Activated gamma-delta T cell treated with anti-CD3 and anti-CD28 coated beads, Interleukin-2, amount 50 U/mL, for 16 hours (primary cell): ENCODE measurements around the gene OR10D3.
"Not testable (repeated sequence)": the region's sequence is repeated elsewhere in the genome, so short reads cannot be mapped to it uniquely, and the experiment has no call there.

Experiments used
- DNase-seq: peaks from one replicate; pipeline ENCODE4 v3.0.0-alpha.2; 2020; ENCODE audit warnings: low read depth

Gene OR10D3

GRCh38 chr11:124194293-124195188, 11.4 kb downstream of the OR10D3 start:
- no peak for DNase-seq

GRCh38 chr11:124195189-124195734, 12.1 kb downstream of the OR10D3 start:
- DNase-seq: no peak

GRCh38 chr11:124197999-124198398, 14.9 kb downstream of the OR10D3 start:
- no peak for DNase-seq

- DNase-seq: no peak
Measured at GRCh38 chr11:124198897-124199296, 15.8 kb downstream of the OR10D3 start.

DNA sequence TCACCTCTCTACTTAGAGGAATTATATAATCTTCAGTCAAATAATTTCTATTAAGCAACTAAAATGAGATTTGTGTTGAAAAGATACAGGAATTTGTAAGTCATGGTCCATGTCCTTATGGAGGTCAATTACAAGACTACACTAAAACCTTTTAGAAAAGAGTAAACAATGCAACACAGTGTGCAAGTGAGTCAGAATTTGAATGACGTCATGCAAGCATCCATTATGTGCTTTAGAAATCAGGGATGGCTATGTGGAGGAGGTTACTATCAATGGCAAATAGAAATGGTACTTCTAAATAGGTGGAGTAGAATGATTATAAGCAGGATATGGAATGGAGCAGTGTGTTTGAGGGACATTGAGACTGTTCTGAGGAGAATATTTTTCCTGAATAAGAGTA, 16.6 kb downstream of the OR10D3 start:
- DNase-seq: no peak

DNA sequence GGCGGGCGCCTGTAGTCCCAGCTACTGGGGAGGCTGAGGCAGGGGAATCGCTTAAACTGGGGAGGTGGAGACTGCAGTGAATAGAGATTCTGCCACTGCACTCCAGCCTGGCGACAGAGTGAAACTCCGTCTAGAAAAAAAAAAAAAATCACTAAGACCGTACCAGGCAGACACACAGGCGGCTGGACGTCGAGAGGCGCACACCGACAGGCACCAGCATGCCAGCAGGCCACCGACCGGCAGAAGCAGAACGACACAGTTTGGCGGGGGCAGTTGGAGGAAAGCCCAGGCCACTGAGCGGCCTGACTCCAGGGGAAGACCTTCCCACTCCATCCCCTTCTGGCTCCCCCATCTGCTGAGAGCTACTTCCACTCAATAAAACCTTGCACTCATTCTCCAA, 17.5 kb downstream of the OR10D3 start:
- DNase-seq: no peak

DNA sequence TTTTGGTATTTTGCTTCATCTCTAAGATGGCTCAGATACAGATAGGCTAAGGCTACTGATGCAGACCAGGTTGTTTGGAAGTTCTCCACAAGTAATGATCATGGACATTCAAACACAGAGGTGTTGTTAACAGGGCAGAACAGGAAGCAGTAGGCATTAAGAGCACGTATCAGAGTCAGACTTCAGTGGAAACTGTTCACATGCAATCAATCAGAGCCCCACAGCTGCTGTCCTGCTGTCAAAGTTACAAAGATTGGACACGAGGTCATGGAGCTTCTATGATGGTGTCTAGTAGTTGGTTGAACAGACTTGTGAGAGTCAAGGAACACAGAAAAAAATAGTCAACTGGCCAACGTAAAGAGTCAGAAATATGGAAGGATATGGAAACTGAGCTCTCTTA, 19.8 kb downstream of the OR10D3 start:
- no peak for DNase-seq

GRCh38 chr11:124204008-124204407, 20.9 kb downstream of the OR10D3 start:
- DNase-seq: no peak

DNA sequence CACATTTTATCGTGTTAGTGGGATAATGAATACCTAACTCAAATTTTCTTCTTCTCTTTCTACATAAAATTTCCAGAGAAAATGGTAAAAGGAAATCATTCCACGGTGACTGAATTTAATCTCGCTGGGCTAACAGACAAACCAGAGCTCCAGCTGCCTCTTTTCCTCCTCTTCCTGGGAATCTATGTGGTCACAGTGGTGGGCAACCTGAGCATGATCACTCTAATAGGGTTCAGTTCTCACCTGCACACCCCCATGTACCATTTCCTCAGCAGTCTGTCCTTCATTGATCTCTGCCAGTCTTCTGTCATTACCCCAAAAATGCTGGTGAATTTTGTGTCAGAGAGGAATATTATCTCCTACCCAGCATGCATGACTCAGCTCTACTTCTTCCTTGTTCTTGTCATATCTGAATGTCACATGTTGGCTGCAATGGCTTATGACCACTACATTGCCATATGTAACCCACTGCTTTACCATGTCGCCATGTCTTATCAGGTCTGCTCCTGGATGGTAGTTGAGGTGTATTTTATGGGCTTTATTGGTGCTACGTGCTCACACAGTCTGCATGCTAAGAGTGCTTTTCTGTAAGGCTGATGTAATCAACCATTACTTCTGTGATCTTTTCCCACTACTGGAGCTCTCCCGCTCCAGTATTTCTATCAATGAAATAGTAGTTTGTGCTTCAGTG, 24.1 kb downstream of the OR10D3 start:
- DNase-seq: no peak

DNA sequence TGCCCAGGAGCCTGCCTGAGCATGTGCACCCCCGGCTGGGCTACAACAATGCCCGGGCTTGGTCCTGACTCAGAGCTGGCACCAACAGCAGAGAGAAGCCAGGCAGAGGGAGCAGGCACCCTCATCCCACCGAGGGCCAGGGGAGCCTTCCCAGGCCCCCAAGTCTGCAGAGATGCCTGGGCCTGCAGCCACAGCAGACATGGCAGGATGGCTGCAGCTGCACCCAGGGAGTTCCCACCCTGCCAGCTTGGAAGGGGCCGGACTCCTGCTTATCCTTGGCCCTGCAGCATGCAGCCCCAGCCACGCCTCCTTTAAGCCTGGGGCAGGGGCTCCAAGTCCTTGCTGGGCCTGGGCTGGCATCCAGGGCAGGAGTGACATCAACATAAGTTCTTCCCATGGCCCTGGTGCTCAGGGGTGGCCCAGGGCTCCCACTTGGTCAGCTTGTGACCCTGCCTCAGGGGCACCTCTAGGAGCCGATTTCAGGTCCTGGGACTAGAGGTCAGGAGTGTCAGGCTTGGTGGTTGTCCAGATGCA, 26.7 kb downstream of the OR10D3 start:
- no peak for DNase-seq

- DNase-seq: no peak
Measured at GRCh38 chr11:124210421-124210820, 27.3 kb downstream of the OR10D3 start.

GRCh38 chr11:124211321-124211720, 28.2 kb downstream of the OR10D3 start:
- no peak for DNase-seq

DNA sequence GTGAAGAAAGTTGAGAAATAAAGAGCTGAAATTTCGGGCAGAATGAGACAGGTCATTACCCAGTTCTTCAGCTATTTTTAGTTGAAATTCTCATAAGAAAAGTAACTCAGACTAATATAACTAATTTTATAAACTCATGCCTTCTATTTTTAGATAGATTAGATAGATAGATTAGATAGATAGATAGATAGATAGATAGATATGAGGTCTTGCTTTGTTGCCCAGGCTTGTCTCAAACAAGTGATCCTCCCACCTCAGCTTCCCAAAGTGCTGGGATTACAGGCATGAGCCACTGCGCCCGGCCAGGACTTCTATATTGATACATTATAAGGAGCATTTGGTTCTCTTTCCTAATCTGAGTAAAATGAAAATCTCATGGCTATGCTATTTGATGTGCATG, 30.9 kb downstream of the OR10D3 start:
- DNase-seq: no peak

DNA sequence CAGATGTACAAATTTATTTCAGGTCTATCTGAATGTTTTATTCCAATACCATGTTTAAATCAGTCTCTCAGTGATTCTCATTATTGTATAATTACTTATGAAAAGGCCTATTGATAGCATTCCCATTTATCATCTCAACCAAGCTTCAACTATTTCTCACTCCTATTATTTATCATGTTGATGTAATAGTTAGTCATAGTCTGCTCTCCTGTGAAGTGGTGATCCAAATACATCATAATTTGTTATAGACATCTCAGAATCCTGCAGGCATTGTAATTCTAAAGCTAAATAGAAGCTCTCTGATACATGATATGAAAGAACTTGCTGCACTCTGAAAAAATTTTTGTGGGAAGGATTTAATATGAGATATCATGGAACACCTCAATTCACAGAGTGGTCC, 36.0 kb downstream of the OR10D3 start:
- no peak for DNase-seq

GRCh38 chr11:124222407-124222806, 39.3 kb downstream of the OR10D3 start:
- DNase-seq: no peak

GRCh38 chr11:124224618-124225423, 41.7 kb downstream of the OR10D3 start:
- DNase-seq: not testable (repeated sequence)

- no peak for DNase-seq
Measured at GRCh38 chr11:124225471-124225870, 42.3 kb downstream of the OR10D3 start.

DNA sequence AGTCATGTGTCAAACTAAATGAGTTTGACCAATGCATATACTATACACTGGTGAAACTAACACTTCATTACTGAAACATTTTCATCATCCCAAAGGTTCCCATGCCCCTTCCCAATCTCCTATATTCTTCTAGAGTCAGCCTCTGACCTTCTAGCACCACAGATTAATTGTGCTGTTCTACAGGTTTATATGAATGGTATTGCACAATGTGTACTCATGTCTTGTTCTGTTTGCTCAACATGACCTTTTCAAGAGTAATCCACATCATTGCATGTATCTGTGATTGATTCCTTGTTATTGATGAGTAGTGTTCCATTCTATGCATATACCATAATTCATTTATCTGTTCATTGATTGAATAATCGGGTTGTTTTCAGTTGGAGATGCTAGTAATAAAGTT, 50.2 kb downstream of the OR10D3 start:
- no peak for DNase-seq
